Cardiac muscle cell (in vitro differentiated cells and primary cell): ENCODE data around the gene MRPS12. TPM values are rescaled to one million over a fixed set of nuclear protein-coding genes. Genes with fewer than 3 reads are reported as not detected.

Experiments used
- DNase-seq, 2 donors: peaks; one replicate each; pipeline versions ENCODE4 v3.0.0 to v3.0.0-alpha.2; 2010 to 2017; ENCODE audit warnings: low read depth in 1 of 2, low spot score in 1 of 2
- H3K27ac ChIP-seq: fragments of 200-600 bp; sonication (generic); 2 replicates; pipeline ENCODE4 v1.5.1; 2016
- H3K27me3 ChIP-seq: fragments of 200-600 bp; sonication (generic); 2 replicates; pipeline ENCODE4 v1.6.0; 2016; ENCODE audit warnings: control low read depth
- H3K36me3 ChIP-seq: fragments of 200-600 bp; sonication (generic); 2 replicates; pipeline ENCODE4 v1.5.1; 2016; ENCODE audit warnings: control low read depth
- H3K4me1 ChIP-seq: fragments of 200-600 bp; sonication (generic); 2 replicates; pipeline ENCODE4 v1.8.1; 2017; ENCODE audit warnings: low read depth, mild to moderate bottlenecking, mixed run types
- H3K4me3 ChIP-seq: fragments of 200-600 bp; sonication (generic); 2 replicates; pipeline ENCODE4 v1.5.1; 2016; ENCODE audit warnings: mild to moderate bottlenecking
- H3K9me3 ChIP-seq: fragments of 200-600 bp; sonication (generic); 2 replicates; pipeline ENCODE4 v1.5.1; 2017; ENCODE audit warnings: low read depth, mild to moderate bottlenecking, control low read depth
- polyA plus RNA-seq: library from polyadenylated mRNA; unstranded; fragments of >200 nt; fragmentation: Nextera tagmentation; extraction: Ambion mirVana; gene quantifications from 2 replicates; pipeline ENCODE4 v1.2.1, GENCODE V29; 2016
- total RNA-seq: library from RNA; depleted of rRNA; stranded (reverse); fragments of >200 nt; gene quantifications from 2 replicates; pipeline ENCODE4 v1.2.3, GENCODE V29; 2016
- TF ChIP-seq, protein P1 (sequence below): IDR thresholded peaks from 2 replicates; pipeline ENCODE4 v1.5.1; 2012; ENCODE audit warnings: low read depth, mild to moderate bottlenecking, low read length

Gene MRPS12
- total and polyA plus RNA-seq, 2 experiments from 2014 or later: 52.0 to 72.2 TPM

DNA sequence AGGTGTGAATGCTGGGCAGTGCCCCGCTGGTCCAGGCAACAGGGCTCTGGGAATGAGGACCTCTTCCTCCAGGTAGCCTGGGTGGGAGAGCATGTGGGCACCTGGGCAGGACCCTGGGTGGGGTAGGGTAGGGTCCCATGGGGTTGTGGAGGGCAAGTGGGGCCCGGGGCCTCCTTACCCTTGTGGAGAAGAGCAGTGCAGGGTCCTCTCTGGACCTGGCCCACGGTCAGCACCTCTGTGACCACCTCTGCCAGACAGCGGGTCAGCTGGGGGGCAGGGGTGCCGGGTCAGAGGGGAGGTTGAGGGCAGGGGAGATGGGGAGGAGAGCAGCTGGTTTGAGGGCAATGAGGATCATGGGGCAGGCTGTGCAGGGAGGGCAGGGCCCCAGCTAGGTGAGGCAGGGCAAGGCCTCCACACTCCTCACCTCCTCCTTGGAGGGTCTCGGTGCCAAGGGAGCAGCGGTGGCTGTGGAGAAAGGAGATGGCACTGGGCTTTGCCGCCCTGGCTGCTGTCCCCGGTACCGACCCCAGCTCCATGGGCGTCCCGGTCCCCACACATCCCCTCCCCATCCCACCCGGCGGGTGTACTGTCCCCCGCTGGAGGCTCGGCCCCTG lies 19.2 kb upstream of the MRPS12 start:
- H3K4me1 ChIP-seq: no peaks in the 10 kb centered on the region
- H3K27me3 ChIP-seq: no peaks in the 10 kb centered on the region
- DNase-seq: no peak
- H3K27ac ChIP-seq: no peak overlapping the region
- H3K9me3 ChIP-seq: no peaks in the 10 kb centered on the region
- H3K36me3 ChIP-seq: no peaks in the 10 kb centered on the region
- no peak overlapping the region for H3K4me3 ChIP-seq
- TF ChIP-seq, protein P1, sequence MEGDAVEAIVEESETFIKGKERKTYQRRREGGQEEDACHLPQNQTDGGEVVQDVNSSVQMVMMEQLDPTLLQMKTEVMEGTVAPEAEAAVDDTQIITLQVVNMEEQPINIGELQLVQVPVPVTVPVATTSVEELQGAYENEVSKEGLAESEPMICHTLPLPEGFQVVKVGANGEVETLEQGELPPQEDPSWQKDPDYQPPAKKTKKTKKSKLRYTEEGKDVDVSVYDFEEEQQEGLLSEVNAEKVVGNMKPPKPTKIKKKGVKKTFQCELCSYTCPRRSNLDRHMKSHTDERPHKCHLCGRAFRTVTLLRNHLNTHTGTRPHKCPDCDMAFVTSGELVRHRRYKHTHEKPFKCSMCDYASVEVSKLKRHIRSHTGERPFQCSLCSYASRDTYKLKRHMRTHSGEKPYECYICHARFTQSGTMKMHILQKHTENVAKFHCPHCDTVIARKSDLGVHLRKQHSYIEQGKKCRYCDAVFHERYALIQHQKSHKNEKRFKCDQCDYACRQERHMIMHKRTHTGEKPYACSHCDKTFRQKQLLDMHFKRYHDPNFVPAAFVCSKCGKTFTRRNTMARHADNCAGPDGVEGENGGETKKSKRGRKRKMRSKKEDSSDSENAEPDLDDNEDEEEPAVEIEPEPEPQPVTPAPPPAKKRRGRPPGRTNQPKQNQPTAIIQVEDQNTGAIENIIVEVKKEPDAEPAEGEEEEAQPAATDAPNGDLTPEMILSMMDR: no peak

- Histone ChIP-seq H3K27me3 (no peaks in the 10 kb centered on the region), H3K36me3 (no peaks in the 10 kb centered on the region), H3K4me1 (no peaks in the 10 kb centered on the region), H3K27ac (no peak overlapping the region), H3K9me3 (no peaks in the 10 kb centered on the region), H3K4me3 (no peak overlapping the region)
- no peak for DNase-seq
- TF ChIP-seq, protein P1: no peak
These were observed 17.9 kb upstream of the MRPS12 start for GRCh38 chr19:38912600-38913514.

DNA sequence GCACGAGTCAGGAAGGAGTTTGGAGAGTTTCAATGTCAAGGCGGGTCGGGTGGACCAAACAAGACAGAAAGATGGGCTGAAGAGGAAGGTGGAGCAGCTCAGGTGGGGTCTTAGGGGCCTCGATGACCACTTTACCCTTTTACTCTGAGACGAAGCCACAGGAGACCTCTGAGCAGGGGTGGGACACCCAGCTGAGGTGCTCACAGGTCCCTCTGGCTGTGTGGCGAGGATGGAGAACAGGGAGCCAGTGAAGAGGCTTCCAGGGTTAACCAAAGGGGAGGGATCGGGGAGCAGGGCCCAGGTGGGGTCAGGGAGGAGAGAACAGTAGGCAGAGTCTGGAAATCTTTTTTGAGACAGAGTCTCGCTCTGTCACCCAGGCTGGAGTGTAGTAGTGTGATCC lies 16.8 kb upstream of the MRPS12 start:
- TF ChIP-seq, protein P1: no peak
- no peaks in the 10 kb centered on the region for H3K27me3 ChIP-seq
- no peaks in the 10 kb centered on the region for H3K4me1 ChIP-seq
- no peak overlapping the region for H3K4me3 ChIP-seq
- no peaks in the 10 kb centered on the region for H3K9me3 ChIP-seq
- no peak overlapping the region for H3K27ac ChIP-seq
- no peak for DNase-seq
- H3K36me3 ChIP-seq: no peaks in the 10 kb centered on the region

GRCh38 chr19:38915329-38916321 lies 15.1 kb upstream of the MRPS12 start:
- TF ChIP-seq, protein P1: no peak
- Histone ChIP-seq H3K9me3 (no peaks in the 10 kb centered on the region), H3K4me3 (no peak overlapping the region), H3K36me3 (peaks cover 2% of the 10 kb centered on the region), H3K27me3 (no peaks in the 10 kb centered on the region), H3K4me1 (no peaks in the 10 kb centered on the region), H3K27ac (no peak overlapping the region)
- no peak for DNase-seq

- Histone ChIP-seq H3K27me3 (no peaks in the 10 kb centered on the region), H3K4me1 (no peaks in the 10 kb centered on the region), H3K9me3 (no peaks in the 10 kb centered on the region), H3K36me3 (peaks cover 9% of the 10 kb centered on the region), H3K4me3 (no peak overlapping the region), H3K27ac (peak overlapping the region; percentile 17)
- no peak for DNase-seq
- TF ChIP-seq, protein P1: no peak
These were observed 13.2 kb upstream of the MRPS12 start for GRCh38 chr19:38917516-38917915.
